Fibroblast of pulmonary artery (primary cell): Measurements from ENCODE around the gene BFSP2.

Experiments
- DNase-seq: peaks from one replicate; pipeline ENCODE4 v3.0.0-alpha.2; 2010; ENCODE audit warnings: low read depth
- H3K4me3 ChIP-seq: replicated peaks from 2 replicates; pipeline ENCODE4 v1.5.1; 2011; ENCODE audit warnings: low read depth, mild to moderate bottlenecking, control low read depth, low read length, moderate library complexity
- TF ChIP-seq, protein P1 (sequence below): IDR thresholded peaks from 2 replicates; pipeline ENCODE4 v1.5.1; 2011; ENCODE audit warnings: mild to moderate bottlenecking, control low read depth, low read length, inconsistent platforms; ENCODE audit errors: missing control alignments

BFSP2 gene

DNA sequence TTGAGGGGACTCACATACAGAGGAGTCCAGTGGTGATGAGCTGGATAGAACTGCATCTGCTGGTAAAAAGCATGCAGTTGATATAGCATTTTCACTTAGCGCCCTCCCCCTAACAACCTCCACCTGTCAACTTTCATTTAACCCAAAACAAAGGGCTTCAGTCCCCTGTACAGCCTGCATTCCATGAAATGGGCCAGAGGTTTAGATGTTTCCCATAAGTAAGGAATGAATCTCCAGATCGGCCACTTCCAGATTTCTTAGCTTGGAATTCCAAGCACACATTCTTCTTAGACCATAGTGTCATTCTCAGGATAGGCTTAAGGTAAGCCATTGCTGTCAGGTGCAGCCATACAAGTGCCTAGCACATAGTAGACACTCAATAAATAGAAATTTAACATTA is 32.9 kb upstream of the BFSP2 start:
- no peak overlapping the region for H3K4me3 ChIP-seq
- DNase-seq = no peak
- TF ChIP-seq, protein P1, sequence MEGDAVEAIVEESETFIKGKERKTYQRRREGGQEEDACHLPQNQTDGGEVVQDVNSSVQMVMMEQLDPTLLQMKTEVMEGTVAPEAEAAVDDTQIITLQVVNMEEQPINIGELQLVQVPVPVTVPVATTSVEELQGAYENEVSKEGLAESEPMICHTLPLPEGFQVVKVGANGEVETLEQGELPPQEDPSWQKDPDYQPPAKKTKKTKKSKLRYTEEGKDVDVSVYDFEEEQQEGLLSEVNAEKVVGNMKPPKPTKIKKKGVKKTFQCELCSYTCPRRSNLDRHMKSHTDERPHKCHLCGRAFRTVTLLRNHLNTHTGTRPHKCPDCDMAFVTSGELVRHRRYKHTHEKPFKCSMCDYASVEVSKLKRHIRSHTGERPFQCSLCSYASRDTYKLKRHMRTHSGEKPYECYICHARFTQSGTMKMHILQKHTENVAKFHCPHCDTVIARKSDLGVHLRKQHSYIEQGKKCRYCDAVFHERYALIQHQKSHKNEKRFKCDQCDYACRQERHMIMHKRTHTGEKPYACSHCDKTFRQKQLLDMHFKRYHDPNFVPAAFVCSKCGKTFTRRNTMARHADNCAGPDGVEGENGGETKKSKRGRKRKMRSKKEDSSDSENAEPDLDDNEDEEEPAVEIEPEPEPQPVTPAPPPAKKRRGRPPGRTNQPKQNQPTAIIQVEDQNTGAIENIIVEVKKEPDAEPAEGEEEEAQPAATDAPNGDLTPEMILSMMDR = no peak

DNA sequence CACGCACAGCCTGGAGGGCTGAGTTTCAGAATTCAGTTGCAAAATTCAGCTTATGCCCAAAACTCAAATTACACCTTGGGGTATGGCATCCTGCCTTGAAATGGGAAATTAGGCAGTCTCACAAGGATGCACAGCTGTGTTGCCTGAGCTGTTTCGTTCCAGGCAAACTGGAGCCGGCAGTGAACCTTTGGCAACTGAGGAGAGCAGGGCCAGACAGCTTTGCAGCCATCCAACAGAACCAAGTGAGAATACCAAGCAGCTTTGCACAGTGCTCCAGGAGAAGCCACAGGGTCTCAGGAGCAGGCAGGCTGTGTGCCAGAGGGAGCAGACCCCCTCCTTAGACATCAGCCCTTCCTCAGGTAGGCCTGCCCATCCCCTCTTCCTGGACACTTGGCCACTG is 32.5 kb upstream of the BFSP2 start:
- DNase-seq = no peak
- TF ChIP-seq, protein P1 = no peak

DNA sequence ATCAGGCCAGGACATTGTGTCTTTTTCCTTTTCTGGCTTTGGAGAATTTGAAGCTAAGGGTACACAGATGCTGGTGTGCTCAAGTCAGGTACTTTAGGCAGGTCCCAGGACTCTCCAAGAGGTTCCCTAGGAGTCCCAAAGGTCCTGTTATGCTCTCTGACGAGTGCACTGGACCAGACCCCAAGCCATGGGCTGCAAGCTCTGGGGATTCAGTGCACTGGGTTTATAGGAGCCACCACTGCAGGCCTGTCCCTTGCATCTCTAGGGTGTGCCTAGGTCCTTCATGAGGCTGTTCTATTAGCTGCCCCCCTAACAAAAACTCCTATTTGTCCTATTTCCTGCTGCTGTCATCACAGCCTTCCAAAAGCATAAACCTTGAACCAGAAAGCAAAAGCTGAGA is 31.9 kb upstream of the BFSP2 start:
- no peak overlapping the region for H3K4me3 ChIP-seq
- TF ChIP-seq, protein P1 = no peak
- no peak for DNase-seq

More for the DNA sequence above, 32.5 kb upstream of the BFSP2 start:
- H3K4me3 ChIP-seq = no peak overlapping the region

DNA sequence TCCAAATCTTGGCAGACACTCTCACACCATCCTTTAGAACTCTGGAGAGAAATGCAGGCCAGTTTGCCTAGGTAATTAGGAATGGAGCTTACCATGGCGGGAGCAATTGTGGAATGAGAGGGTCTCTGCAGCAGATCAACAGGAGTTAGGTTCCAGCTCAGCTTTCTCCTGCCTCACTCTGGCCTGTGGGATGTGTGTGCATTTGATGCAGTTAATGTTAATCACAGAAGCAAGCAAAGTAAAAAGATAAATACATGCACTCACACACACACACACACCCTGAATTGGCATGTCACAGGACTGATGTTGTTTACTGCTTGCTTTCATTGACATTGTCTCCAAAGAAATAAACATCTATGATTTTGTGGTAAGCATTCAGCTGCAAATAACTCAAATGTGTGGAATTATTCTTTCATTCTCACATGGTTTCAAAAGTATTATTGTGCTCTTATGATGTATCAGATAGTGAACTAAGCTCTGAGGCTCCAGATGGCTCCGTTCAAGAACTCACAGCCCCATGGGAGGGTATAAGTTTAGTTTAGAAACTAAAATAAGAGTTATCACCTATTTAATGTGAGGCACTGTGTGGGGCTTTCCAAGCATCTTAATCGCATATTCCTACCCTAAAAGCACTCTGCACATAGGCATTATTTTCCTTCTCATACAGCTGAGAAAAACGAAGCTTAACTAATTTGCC is 31.3 kb upstream of the BFSP2 start:
- no peak for DNase-seq
- no peak overlapping the region for H3K4me3 ChIP-seq
- TF ChIP-seq, protein P1 = no peak

DNA sequence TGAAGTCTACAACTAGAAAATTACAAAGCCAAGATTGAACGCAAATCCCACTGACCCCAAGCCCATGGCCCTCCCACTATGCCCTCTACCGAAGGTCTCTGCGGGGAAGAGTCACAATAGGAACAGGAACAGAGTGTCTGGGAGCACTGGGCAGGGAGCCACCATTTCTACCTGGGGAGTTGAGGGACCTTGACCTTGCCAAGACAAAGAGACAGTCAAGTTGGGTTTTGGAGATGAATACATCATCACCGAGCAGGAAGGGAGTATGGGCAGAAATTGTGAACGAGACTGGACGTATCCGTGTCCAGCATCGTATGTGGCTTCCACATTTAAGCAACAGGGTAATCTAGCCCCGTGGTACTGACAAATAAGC is 30.8 kb upstream of the BFSP2 start:
- no peak for DNase-seq
- H3K4me3 ChIP-seq = no peak overlapping the region
- TF ChIP-seq, protein P1 = no peak

DNA sequence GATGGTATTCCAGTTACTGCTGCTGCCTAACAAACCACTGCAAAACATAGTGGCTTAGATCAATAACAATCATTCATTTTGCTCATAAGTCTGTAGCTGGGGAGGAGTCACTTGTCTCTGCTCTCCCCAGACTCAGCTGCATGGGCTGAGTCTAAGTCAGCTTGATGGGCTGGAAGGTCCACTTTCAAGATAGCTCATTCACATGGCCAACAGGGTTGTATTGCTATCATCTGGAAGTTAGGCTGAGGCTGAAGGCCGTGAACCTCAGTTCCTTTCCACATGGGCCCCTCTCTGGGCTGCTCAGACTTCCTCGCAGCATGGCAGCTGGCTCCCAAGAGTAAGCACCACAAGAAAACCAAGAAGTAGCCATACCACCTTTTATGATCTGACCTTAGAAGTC is 28.7 kb upstream of the BFSP2 start:
- H3K4me3 ChIP-seq = no peak overlapping the region
- TF ChIP-seq, protein P1 = no peak
- no peak for DNase-seq

DNA sequence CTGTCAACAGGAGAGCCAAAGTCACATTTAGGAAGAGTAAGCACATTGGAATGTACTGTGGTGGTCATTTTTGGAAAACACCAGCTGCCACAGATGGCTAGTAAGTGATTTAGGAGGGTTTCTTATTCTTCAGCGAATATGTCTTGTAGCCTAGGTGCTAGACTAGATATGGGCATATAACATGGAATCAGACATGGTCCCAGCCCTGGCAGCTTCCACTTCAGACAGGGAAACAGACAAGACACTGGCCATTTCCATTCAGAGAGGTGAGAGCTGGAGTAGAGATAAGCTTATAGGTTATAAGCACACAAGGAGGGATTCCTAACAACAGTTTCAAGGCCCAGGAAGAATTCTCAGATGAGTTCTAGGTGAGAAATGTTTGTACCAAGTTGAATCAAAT is 28.2 kb upstream of the BFSP2 start:
- TF ChIP-seq, protein P1 = no peak
- no peak overlapping the region for H3K4me3 ChIP-seq
- no peak for DNase-seq
